WTC11 (cell line): ENCODE results near the gene GIGYF2.

Experiments
- JAZF1 ChIP-seq: fragments of 250-450 bp; sonication (Bioruptor Pico); IDR thresholded peaks from 2 replicates; pipeline ENCODE4 v1.9.0; 2021; ENCODE audit warnings: moderate library complexity, mild to moderate bottlenecking, inconsistent platforms
- TP53 ChIP-seq: sonication (generic); formaldehyde crosslinking; IDR thresholded peaks from 2 replicates; pipeline ENCODE4 v1.8.1; 2023; ENCODE audit warnings: mild to moderate bottlenecking, missing genetic modification reagents
- TF ChIP-seq, protein P1 (sequence below): sonication (generic); formaldehyde crosslinking; IDR thresholded peaks from 2 replicates; pipeline ENCODE4 v1.8.1; 2022; ENCODE audit warnings: low read depth, missing genetic modification reagents, borderline replicate concordance
- TF ChIP-seq, protein P2 (sequence below): fragments of 200-600 bp; IDR thresholded peaks from 2 replicates; pipeline ENCODE4 v1.8.0; 2022; ENCODE audit warnings: antibody characterized with exemption

DNA sequence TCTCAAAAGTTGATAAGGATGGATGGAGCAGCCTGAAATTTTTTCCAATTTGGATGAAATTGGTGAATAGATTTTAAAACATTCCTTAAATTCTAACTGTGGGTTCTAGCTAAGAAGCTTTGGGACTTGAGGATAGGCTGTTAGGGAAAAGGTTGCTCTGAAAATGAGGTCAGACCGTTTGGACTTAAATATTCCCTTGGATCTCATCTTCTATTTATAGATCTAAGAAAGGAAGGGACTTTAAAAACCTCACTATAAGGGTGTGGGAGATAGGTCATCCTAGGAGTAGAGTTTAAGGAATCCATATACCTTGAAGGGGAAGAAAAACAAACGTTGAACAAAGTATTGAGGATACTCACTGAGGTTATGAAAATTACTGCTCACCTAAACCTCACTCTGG lies 155.5 kb downstream of the GIGYF2 start:
- TF ChIP-seq, protein P1, sequence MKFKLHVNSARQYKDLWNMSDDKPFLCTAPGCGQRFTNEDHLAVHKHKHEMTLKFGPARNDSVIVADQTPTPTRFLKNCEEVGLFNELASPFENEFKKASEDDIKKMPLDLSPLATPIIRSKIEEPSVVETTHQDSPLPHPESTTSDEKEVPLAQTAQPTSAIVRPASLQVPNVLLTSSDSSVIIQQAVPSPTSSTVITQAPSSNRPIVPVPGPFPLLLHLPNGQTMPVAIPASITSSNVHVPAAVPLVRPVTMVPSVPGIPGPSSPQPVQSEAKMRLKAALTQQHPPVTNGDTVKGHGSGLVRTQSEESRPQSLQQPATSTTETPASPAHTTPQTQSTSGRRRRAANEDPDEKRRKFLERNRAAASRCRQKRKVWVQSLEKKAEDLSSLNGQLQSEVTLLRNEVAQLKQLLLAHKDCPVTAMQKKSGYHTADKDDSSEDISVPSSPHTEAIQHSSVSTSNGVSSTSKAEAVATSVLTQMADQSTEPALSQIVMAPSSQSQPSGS (CRISPR knock-in tag), result no peak
- no peak for TF ChIP-seq JAZF1 (CRISPR knock-in tag)
- TF ChIP-seq, protein P2, sequence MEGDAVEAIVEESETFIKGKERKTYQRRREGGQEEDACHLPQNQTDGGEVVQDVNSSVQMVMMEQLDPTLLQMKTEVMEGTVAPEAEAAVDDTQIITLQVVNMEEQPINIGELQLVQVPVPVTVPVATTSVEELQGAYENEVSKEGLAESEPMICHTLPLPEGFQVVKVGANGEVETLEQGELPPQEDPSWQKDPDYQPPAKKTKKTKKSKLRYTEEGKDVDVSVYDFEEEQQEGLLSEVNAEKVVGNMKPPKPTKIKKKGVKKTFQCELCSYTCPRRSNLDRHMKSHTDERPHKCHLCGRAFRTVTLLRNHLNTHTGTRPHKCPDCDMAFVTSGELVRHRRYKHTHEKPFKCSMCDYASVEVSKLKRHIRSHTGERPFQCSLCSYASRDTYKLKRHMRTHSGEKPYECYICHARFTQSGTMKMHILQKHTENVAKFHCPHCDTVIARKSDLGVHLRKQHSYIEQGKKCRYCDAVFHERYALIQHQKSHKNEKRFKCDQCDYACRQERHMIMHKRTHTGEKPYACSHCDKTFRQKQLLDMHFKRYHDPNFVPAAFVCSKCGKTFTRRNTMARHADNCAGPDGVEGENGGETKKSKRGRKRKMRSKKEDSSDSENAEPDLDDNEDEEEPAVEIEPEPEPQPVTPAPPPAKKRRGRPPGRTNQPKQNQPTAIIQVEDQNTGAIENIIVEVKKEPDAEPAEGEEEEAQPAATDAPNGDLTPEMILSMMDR, result no peak
- no peak for TF ChIP-seq TP53 (CRISPR knock-in tag)
